ENCODE results near the gene STK17B. TPM values are rescaled to one million over a fixed set of nuclear protein-coding genes. Genes with fewer than 3 reads are reported as not detected.

Gene STK17B
- total RNA-seq, 1 experiment from 2014 or later: 52.3 TPM

DNA sequence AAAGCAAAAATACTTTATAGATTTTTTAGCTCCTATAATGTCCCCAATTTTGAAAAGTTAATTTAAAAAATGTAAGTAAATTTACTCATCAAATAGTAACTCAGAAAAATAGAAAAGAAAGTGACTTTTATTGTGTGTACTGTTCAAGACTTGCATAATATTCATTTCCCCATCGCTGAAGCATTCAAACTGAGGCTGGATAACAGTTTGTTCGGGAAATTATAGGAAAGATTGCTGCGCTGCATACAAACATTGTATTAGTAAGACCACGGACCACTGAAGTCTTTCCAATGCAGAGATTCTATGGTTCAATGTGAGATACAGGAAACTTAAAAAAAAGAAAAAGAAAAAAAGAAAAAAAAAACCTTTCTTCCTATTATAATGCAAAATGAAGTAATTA, 10.4 kb downstream of the STK17B start:
- H3K36me3 ChIP-seq: peaks cover 48% of the 10 kb centered on the region
- H3K4me3 ChIP-seq: no peak overlapping the region
- peak overlapping the region; percentile 68 for H3K27ac ChIP-seq
- DNase-seq (ENCODE audit: low read depth in 1 of 2, low spot score in 2 of 2): no peak
- peaks cover 23% of the 10 kb centered on the region for H3K4me1 ChIP-seq (replicated peaks)
- H3K9me3 ChIP-seq (replicated peaks): no peaks in the 10 kb centered on the region
- no peaks in the 10 kb centered on the region for H3K27me3 ChIP-seq (replicated peaks)

DNA sequence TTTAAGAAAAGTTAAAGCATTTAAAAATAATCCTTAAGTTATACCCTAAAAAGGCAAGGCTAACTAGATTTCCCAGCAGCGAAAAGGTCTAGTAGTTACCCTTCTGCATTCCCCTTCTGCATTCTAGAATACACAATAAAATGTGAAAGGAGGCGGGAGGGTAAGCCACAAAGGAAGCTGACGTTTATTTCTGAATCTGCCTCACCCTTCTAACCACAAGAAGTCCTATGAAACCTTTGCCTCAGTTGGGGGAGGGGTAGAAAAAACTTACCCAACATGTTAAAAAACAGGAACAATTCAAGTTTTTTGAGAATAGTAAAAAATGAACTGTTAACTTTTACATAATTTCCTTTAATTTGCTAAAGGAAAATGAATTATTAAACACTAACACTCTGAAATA, 11.3 kb downstream of the STK17B start:
- H3K27ac ChIP-seq: peak overlapping the region; percentile 68
- H3K27me3 ChIP-seq (replicated peaks): no peaks in the 10 kb centered on the region
- no peaks in the 10 kb centered on the region for H3K9me3 ChIP-seq (replicated peaks)
- peaks cover 18% of the 10 kb centered on the region for H3K4me1 ChIP-seq (replicated peaks)
- DNase-seq (ENCODE audit: low read depth in 1 of 2, low spot score in 2 of 2): peak; percentile 74 to 89
- H3K36me3 ChIP-seq: peaks cover 54% of the 10 kb centered on the region
- H3K4me3 ChIP-seq: no peak overlapping the region

DNA sequence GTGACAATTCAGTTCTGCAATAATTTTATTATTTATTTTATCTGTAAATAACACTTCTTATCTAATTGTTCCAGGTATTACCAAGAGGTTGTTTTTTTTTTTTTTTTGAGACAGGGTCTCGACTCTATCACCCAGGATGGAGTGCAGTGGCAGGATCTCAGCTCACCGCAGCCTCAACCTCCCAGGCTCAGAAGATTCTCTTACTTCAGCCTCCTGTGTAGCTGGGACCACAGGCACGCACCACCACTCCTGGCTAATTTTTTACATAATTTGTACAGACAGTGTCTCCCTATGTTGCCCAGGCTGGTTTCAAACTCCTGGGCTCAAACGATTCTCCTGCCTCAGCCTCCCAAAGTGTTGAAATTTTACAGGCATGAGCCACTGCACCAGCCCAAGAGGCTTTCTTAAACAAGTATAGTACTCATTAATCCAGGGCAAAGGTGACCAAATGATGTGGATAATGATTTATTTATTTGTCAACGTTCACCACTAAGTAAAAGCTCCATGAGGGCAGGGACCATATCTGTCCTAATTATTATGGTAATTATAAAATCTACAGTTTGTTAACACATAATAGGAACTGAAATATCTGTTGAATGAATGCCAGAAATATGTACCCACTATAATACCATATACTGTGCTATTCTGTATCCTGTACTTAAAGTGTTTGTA, 12.0 kb downstream of the STK17B start:
- Histone ChIP-seq H3K36me3 (peaks cover 62% of the 10 kb centered on the region), H3K9me3 (replicated peaks) (no peaks in the 10 kb centered on the region), H3K27ac (peak overlapping the region; percentile 68), H3K27me3 (replicated peaks) (no peaks in the 10 kb centered on the region), H3K4me3 (no peak overlapping the region), H3K4me1 (replicated peaks) (peaks cover 18% of the 10 kb centered on the region)
- DNase-seq (ENCODE audit: low read depth in 1 of 2, low spot score in 2 of 2): no peak

DNA sequence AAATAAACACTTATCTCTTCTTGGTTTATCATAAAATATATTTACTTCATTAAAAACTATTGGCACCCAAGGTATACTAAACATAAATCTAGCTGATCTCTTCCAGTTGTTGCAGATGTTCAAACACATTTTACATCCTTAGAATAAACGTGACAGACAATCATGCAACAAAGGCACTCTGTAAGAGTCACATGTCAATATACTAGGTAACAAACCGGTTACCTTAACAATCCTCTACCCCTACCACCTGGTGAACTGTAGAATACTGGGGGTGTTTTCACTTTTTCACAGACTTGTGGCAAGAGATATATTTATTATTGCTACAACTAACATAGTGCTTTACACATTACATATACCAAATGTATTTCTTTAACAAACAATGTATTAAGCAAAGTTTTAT, 15.8 kb downstream of the STK17B start:
- no peak for DNase-seq (ENCODE audit: low read depth in 1 of 2, low spot score in 2 of 2)
- Histone ChIP-seq H3K36me3 (peaks cover 65% of the 10 kb centered on the region), H3K4me1 (replicated peaks) (peaks cover 13% of the 10 kb centered on the region), H3K27me3 (replicated peaks) (no peaks in the 10 kb centered on the region), H3K27ac (no peak overlapping the region), H3K9me3 (replicated peaks) (no peaks in the 10 kb centered on the region), H3K4me3 (no peak overlapping the region)

DNA sequence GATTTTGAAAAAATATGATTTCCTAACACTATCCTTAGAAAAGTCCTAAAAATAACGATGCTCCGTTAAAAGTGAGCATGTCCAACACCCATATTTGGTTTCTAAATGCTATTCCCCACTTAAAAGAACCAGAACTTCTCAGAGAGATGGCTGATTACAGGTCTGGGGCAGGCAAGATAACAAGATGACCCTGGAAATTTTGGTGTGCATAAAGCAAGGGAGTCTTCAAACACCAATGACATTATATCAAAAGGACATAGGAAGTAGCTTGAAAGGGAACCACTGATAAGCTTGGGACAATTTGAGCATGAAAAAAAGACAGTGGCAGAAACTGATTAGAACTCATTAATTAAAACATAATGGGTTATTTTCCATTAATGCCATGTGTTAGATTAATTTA, 17.9 kb downstream of the STK17B start:
- peaks cover 64% of the 10 kb centered on the region for H3K36me3 ChIP-seq
- H3K27me3 ChIP-seq (replicated peaks): no peaks in the 10 kb centered on the region
- DNase-seq (ENCODE audit: low read depth in 1 of 2, low spot score in 2 of 2): no peak
- no peak overlapping the region for H3K27ac ChIP-seq
- H3K4me3 ChIP-seq: no peak overlapping the region
- H3K9me3 ChIP-seq (replicated peaks): no peaks in the 10 kb centered on the region
- H3K4me1 ChIP-seq (replicated peaks): no peaks in the 10 kb centered on the region

DNA sequence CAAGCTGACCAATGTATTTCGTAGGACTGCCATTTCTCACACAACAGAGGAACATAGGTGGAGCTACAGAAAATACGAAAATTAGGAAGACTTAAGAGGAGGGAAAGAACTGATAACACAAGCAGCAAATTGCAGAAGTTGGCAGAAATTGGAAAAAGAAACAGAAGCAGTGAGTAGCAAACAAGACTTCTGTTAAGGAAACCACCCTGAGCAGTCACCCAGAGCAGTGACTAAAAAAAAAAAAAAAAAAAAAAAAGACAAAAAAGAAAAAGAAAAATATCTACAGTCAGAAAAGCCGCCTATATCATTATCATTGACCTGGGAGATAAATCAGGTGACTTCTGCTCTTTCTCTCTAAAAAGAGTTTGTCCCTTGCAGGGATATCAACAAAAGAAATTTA, 21.4 kb downstream of the STK17B start:
- Histone ChIP-seq H3K27ac (no peak overlapping the region), H3K36me3 (peaks cover 60% of the 10 kb centered on the region), H3K27me3 (replicated peaks) (no peaks in the 10 kb centered on the region), H3K4me3 (no peak overlapping the region), H3K4me1 (replicated peaks) (no peaks in the 10 kb centered on the region), H3K9me3 (replicated peaks) (no peaks in the 10 kb centered on the region)
- DNase-seq (ENCODE audit: low read depth in 1 of 2, low spot score in 2 of 2): no peak

DNA sequence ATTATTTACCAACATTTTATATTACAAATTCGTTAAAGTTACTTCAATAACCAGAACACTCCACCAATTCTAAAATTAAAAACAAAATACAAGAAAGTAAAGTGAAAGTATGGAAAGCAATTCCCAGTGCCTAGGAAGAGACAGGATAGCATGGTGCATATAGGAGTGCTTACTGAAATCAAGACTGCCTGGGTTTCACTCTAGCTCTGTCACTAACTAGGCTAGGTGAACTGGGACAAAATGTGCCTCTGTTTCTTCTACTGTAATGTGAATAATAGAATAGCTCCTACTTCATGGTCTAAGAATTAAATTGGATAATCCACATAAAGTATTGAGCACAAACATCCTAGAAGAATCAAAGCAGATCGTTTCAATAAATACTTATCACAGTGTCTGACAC, 22.6 kb downstream of the STK17B start:
- Histone ChIP-seq H3K4me1 (replicated peaks) (peaks cover 6% of the 10 kb centered on the region), H3K27me3 (replicated peaks) (no peaks in the 10 kb centered on the region), H3K27ac (no peak overlapping the region), H3K9me3 (replicated peaks) (no peaks in the 10 kb centered on the region), H3K4me3 (no peak overlapping the region), H3K36me3 (peaks cover 53% of the 10 kb centered on the region)
- DNase-seq (ENCODE audit: low read depth in 1 of 2, low spot score in 2 of 2): no peak

DNA sequence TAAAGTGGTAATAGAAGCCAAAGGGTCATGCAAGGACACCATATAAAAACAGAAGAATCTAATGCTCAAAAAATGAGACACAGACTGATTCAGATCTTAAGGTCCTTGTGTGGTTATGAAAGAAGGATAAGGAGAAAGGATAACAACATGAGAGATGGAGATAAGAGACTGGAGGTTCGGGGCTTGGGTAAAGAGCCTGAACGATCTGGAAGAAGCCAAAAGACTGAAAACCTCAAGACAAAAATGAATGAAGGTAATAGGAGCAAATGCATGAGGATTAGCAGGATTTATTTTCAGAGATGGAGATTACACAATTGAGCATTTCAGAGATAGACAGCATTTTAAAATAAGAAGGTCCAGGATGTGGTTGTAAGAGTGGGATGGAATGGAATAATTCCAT, 26.1 kb downstream of the STK17B start:
- Histone ChIP-seq H3K36me3 (peaks cover 70% of the 10 kb centered on the region), H3K27ac (no peak overlapping the region), H3K9me3 (replicated peaks) (no peaks in the 10 kb centered on the region), H3K4me3 (no peak overlapping the region), H3K27me3 (replicated peaks) (no peaks in the 10 kb centered on the region), H3K4me1 (replicated peaks) (peaks cover 15% of the 10 kb centered on the region)
- no peak for DNase-seq (ENCODE audit: low read depth in 1 of 2, low spot score in 2 of 2)

DNA sequence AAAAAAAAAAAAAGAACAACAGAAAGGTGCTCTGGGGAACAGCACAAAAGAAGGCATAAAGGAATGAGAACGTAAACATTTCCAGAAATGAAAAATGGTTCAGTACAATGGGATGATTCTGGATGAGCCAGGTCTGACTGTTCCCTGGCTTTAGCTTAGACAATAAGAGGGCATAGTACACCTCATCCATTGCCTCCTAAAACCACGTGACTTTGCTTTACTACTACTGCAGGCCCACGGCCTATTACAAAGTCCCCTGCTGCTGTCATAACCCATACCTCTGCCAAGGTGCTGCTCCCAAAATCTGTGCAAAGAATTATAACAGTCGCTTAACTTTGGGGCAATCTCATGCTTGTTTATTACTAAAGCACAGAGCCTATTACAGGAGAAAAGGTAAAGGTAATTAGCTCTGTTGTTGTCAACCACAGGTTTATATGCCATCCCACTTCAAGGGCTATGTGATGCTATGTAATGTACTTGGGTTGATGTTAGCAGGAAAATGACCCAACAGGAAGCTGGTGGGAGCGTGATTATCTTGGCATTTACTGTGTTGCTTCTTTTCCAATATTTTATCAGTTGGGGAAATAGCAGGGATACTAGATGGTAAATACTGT, 26.8 kb downstream of the STK17B start:
- no peaks in the 10 kb centered on the region for H3K9me3 ChIP-seq (replicated peaks)
- DNase-seq (ENCODE audit: low read depth in 1 of 2, low spot score in 2 of 2): no peak
- no peak overlapping the region for H3K4me3 ChIP-seq
- H3K27ac ChIP-seq: no peak overlapping the region
- H3K27me3 ChIP-seq (replicated peaks): no peaks in the 10 kb centered on the region
- peaks cover 74% of the 10 kb centered on the region for H3K36me3 ChIP-seq
- peaks cover 15% of the 10 kb centered on the region for H3K4me1 ChIP-seq (replicated peaks)

DNA sequence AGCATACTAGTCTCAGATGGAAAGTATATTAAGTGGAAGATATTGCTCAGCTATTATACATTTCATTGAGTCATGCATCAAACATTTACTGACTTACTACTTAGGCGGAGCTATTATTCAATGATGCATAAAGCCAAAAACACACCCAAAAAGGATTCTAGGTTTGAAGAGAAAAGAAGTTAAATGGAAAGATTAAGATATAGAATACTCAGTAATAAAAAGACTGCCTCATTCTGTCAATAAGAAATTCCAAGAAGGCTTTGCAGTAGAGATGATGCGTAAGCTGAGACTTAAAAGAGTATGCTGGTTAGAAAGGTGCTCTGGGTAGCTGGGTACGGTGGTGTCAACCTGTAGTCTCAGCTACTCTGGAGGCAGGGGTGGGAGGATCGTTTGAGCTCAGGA, 27.6 kb downstream of the STK17B start:
- Histone ChIP-seq H3K27ac (no peak overlapping the region; the same call in 1 of the 2 replicates), H3K9me3 (replicated peaks) (no peaks in the 10 kb centered on the region), H3K27me3 (replicated peaks) (no peaks in the 10 kb centered on the region), H3K36me3 (peaks cover 77% of the 10 kb centered on the region), H3K4me1 (replicated peaks) (peaks cover 15% of the 10 kb centered on the region), H3K4me3 (no peak overlapping the region)
- no peak for DNase-seq (ENCODE audit: low read depth in 1 of 2, low spot score in 2 of 2)

DNA sequence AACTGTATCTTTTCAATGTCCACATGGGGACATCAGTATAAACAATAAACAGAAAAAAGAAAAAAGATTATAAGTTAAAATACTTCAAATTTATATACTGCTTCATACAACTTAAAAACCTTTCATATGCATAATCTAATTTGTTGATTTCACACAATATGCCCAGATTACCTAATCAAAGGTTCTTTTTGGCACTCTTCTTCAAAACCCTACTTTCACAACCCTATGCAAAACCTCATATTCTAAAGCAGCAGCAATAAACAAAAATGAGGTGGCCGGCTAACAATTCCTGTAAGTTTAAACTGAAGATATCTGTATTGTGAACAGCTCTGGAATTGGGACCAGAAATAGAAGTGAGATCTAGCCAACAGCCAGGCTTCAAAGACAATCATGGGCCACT, 28.6 kb downstream of the STK17B start:
- no peak for DNase-seq (ENCODE audit: low read depth in 1 of 2, low spot score in 2 of 2)
- Histone ChIP-seq H3K36me3 (peaks cover 80% of the 10 kb centered on the region), H3K9me3 (replicated peaks) (no peaks in the 10 kb centered on the region), H3K4me3 (no peak overlapping the region), H3K27me3 (replicated peaks) (no peaks in the 10 kb centered on the region), H3K27ac (peak overlapping the region; percentile 28), H3K4me1 (replicated peaks) (peaks cover 15% of the 10 kb centered on the region)

DNA sequence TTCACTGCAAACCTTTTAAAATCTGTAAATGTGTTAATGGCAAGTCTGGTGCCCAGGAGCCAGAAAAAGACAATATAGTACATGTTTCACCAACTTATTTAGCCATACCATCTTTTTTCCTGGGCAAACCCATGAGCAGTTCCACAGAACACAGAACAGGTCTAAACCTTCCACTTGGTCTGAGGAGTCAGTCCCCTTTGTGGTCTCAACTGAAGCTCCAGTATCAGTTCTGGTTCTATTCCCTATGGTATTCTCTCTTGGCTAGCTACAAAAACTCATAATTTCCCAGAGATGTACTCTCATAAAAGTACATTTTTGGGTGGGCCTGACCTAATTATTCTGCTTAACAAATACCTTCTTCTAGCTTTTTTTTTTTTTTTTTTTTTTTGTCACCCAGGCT, 31.2 kb downstream of the STK17B start:
- H3K36me3 ChIP-seq: peaks cover 88% of the 10 kb centered on the region
- H3K27me3 ChIP-seq (replicated peaks): no peaks in the 10 kb centered on the region

DNA sequence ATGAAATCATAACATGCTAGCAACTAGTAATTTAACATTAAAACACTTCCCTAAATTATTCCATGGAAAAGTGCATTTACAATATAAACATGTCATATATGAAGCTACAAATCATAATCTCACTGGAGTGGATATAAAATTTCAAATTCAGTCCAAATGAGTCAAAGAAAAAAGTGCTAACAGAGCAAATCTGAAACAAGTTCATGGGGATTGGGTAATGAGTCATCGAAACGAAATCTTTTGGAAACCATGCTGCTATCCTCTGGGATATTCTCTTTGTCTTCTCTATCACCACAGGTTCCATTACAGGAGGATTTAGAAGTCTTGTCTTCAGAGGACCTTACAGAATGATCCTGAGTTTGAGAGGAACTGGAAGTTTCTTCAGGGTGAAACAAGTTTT, 34.1 kb downstream of the STK17B start:
- H3K9me3 ChIP-seq (replicated peaks): no peaks in the 10 kb centered on the region
- H3K27ac ChIP-seq: no peak overlapping the region
- no peak overlapping the region for H3K4me3 ChIP-seq
- peaks cover 75% of the 10 kb centered on the region for H3K36me3 ChIP-seq
- peaks cover 4% of the 10 kb centered on the region; the same call in 1 of the 2 replicates for H3K4me1 ChIP-seq (replicated peaks)
- no peak for DNase-seq (ENCODE audit: low read depth in 1 of 2, low spot score in 2 of 2)
- no peaks in the 10 kb centered on the region for H3K27me3 ChIP-seq (replicated peaks)

More for the DNA sequence above, 31.2 kb downstream of the STK17B start:
- Histone ChIP-seq H3K27ac (no peak overlapping the region), H3K9me3 (replicated peaks) (no peaks in the 10 kb centered on the region), H3K4me1 (replicated peaks) (peaks cover 19% of the 10 kb centered on the region), H3K4me3 (no peak overlapping the region)
- no peak for DNase-seq (ENCODE audit: low read depth in 1 of 2, low spot score in 2 of 2)

DNA sequence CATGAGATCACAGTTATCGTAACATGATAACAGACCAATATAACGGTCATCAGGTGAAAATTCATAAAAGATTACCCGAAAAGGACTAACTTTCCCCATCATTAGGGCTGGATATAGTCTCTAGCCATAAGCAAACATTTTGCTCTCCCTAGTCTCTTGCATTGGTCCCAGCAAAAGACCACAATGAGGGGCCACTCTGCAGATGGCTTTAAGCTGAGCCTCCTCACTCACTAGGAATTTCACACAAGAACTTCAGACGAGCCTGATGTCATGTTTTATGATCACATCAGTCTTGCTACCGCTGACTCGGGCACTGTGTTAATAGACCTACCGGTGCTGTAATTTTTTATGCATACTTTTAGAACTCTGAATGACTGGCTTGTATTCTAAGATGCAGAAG, 35.2 kb downstream of the STK17B start:
- Histone ChIP-seq H3K9me3 (replicated peaks) (no peaks in the 10 kb centered on the region), H3K36me3 (peaks cover 64% of the 10 kb centered on the region)
- no peak for DNase-seq (ENCODE audit: low read depth in 1 of 2, low spot score in 2 of 2)

More for the DNA sequence above, 35.2 kb downstream of the STK17B start:
- Histone ChIP-seq H3K27ac (no peak overlapping the region), H3K4me1 (replicated peaks) (peaks cover 4% of the 10 kb centered on the region; the same call in 1 of the 2 replicates), H3K27me3 (replicated peaks) (no peaks in the 10 kb centered on the region), H3K4me3 (no peak overlapping the region)
